ENCODE data around the gene CCDC34.

DNA sequence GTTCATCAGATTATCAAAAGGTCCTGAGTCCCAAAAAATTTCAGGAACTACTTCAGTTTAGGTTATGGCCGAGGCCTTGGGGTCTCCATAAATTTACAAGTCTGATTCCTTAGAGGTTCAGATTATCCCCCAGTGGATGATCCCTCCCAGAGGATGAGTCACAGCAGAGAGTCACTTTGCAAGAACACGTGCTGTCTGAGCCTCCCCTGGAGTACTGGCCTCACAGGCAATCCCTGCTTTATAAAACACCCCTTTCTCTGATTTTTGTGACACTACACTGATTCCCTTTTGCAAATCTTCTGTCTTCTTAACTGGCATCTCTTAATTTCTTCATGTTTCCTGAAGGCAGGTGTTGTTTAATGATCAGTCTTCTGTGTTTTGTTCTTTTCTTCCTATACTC lies 45.3 kb downstream of the CCDC34 start:
- TF ChIP-seq, protein P1, sequence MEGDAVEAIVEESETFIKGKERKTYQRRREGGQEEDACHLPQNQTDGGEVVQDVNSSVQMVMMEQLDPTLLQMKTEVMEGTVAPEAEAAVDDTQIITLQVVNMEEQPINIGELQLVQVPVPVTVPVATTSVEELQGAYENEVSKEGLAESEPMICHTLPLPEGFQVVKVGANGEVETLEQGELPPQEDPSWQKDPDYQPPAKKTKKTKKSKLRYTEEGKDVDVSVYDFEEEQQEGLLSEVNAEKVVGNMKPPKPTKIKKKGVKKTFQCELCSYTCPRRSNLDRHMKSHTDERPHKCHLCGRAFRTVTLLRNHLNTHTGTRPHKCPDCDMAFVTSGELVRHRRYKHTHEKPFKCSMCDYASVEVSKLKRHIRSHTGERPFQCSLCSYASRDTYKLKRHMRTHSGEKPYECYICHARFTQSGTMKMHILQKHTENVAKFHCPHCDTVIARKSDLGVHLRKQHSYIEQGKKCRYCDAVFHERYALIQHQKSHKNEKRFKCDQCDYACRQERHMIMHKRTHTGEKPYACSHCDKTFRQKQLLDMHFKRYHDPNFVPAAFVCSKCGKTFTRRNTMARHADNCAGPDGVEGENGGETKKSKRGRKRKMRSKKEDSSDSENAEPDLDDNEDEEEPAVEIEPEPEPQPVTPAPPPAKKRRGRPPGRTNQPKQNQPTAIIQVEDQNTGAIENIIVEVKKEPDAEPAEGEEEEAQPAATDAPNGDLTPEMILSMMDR (IDR thresholded peaks at IDR 0.05; ENCODE audit: insufficient read depth, low read length) = no peak
- no peak for TF ChIP-seq GABPA (IDR thresholded peaks at IDR 0.05; ENCODE audit: low read depth)

All from HL-60 (cell line).